Smooth muscle cell (in vitro differentiated cells): ENCODE data around the gene LILRB2. TPM values are rescaled to one million over a fixed set of nuclear protein-coding genes. Genes with fewer than 3 reads are reported as not detected.
"Not testable (repeated sequence)": the region's sequence is repeated elsewhere in the genome, so short reads cannot be mapped to it uniquely, and the experiment has no call there.

Experiments
- DNase-seq: peaks from one replicate; lab custom pipeline; 2025; ENCODE audit not compliant: unreplicated experiment; lab: John Stamatoyannopoulos, UW
- H2AFZ ChIP-seq: fragments of 200-600 bp; sonication (generic); 2 replicates; pipeline ENCODE4 v1.6.0; 2016; ENCODE audit warnings: antibody characterized with exemption, low read depth, mild to moderate bottlenecking
- H3F3A ChIP-seq: fragments of 200-600 bp; sonication (generic); 2 replicates; pipeline ENCODE4 v1.6.0; 2017; ENCODE audit warnings: antibody characterized with exemption, low read depth
- H3K27ac ChIP-seq: fragments of 200-600 bp; sonication (generic); 2 replicates; pipeline ENCODE4 v1.5.1; 2016; ENCODE audit warnings: low read depth, mild to moderate bottlenecking
- H3K27me3 ChIP-seq: fragments of 200-600 bp; sonication (generic); 2 replicates; pipeline ENCODE4 v1.6.1; 2016; ENCODE audit warnings: low read depth, mild to moderate bottlenecking
- H3K36me3 ChIP-seq: fragments of 200-600 bp; sonication (generic); 2 replicates; pipeline ENCODE4 v1.5.1; 2016; ENCODE audit warnings: low read depth
- H3K4me1 ChIP-seq: fragments of 200-600 bp; sonication (generic); 2 replicates; pipeline ENCODE4 v1.5.1; 2016; ENCODE audit warnings: low read depth
- H3K4me2 ChIP-seq: fragments of 200-600 bp; sonication (generic); 2 replicates; pipeline ENCODE4 v1.6.0; 2016; ENCODE audit warnings: mild to moderate bottlenecking
- H3K4me3 ChIP-seq: fragments of 200-600 bp; sonication (generic); 2 replicates; pipeline ENCODE4 v1.5.1; 2016; ENCODE audit warnings: mild to moderate bottlenecking
- H3K79me2 ChIP-seq: fragments of 200-600 bp; sonication (generic); 2 replicates; pipeline ENCODE4 v1.6.0; 2016; ENCODE audit warnings: low read depth, mild to moderate bottlenecking
- H3K9ac ChIP-seq: fragments of 200-600 bp; sonication (generic); 2 replicates; pipeline ENCODE4 v1.6.0; 2016; ENCODE audit warnings: low read depth
- H3K9me3 ChIP-seq: fragments of 200-600 bp; sonication (generic); replicated peaks from 2 replicates; pipeline ENCODE4 v1.5.1; 2016; ENCODE audit warnings: low read depth
- H4K20me1 ChIP-seq: fragments of 200-600 bp; sonication (generic); 2 replicates; pipeline ENCODE4 v1.6.0; 2016; ENCODE audit warnings: low read depth
- CTCF ChIP-seq: fragments of 200-600 bp; sonication (generic); IDR thresholded peaks from 2 replicates; pipeline ENCODE4 v1.5.1; 2017; ENCODE audit warnings: borderline replicate concordance, mild to moderate bottlenecking, antibody characterized with exemption; ENCODE audit not compliant: insufficient read depth, poor library complexity, severe bottlenecking
- WGBS: methylation state at CpG from one replicate; pipeline ENCODE4 v1.1.7; 2016; ENCODE audit warnings: low lambda C conversion rate; 5-methylcytosine and 5-hydroxymethylcytosine counted together
- polyA plus RNA-seq: library from polyadenylated mRNA; unstranded; fragments of >200 nt; fragmentation: Nextera tagmentation; extraction: Ambion mirVana; gene quantifications from 2 replicates; pipeline ENCODE4 v1.2.1, GENCODE V29; 2016
- total RNA-seq: library from RNA; depleted of rRNA; stranded (reverse); fragments of >200 nt; gene quantifications from 2 replicates; pipeline ENCODE4 v1.2.3, GENCODE V29; 2014

Gene LILRB2
- total and polyA plus RNA-seq, 2 experiments from 2014 or later: not detected

GRCh38 chr19:54297759-54298305 is 16.9 kb upstream of the LILRB2 start:
- Histone ChIP-seq H3K27ac (no peak overlapping the region), H3K27me3 (peaks cover 10% of the 10 kb centered on the region), H3K79me2 (no peaks in the 10 kb centered on the region), H3K4me2 (no peak overlapping the region), H2AFZ (no peak overlapping the region), H3K9me3 (no peaks in the 10 kb centered on the region), H3K4me3 (no peak overlapping the region), H3K36me3 (no peaks in the 10 kb centered on the region), H3K9ac (no peak overlapping the region), H3K4me1 (no peaks in the 10 kb centered on the region), H4K20me1 (no peaks in the 10 kb centered on the region), H3F3A (no peaks in the 10 kb centered on the region)
- no peak for TF ChIP-seq CTCF
- 55% methylated on average over 7 of the region's 7 CpGs for WGBS
- DNase-seq: no peak

- Histone ChIP-seq H2AFZ (no peak overlapping the region), H3F3A (no peaks in the 10 kb centered on the region), H3K27ac (no peak overlapping the region), H4K20me1 (no peaks in the 10 kb centered on the region), H3K4me3 (no peak overlapping the region), H3K79me2 (no peaks in the 10 kb centered on the region), H3K36me3 (no peaks in the 10 kb centered on the region), H3K27me3 (peaks cover 9% of the 10 kb centered on the region), H3K4me2 (no peak overlapping the region), H3K4me1 (no peaks in the 10 kb centered on the region), H3K9me3 (no peaks in the 10 kb centered on the region), H3K9ac (no peak overlapping the region)
- DNase-seq: no peak
- TF ChIP-seq CTCF: no peak
- WGBS: 88% methylated on average over 6 of the region's 6 CpGs
Observed at GRCh38 chr19:54294539-54294938, 13.6 kb upstream of the LILRB2 start.

GRCh38 chr19:54289160-54289559 is 8.2 kb upstream of the LILRB2 start:
- 66% methylated on average over 8 of the region's 8 CpGs for WGBS
- not testable (repeated sequence) for H2AFZ ChIP-seq, H3K27me3 ChIP-seq, H3K9me3 ChIP-seq, H3K27ac ChIP-seq, H3K4me3 ChIP-seq, DNase-seq, H3K4me1 ChIP-seq, H3K4me2 ChIP-seq, H3K36me3 ChIP-seq, H3K9ac ChIP-seq, H3K79me2 ChIP-seq, H4K20me1 ChIP-seq, H3F3A ChIP-seq

GRCh38 chr19:54287456-54287855 is 6.5 kb upstream of the LILRB2 start:
- WGBS: 85% methylated on average over 4 of the region's 4 CpGs
- no peak for DNase-seq
- no peak for TF ChIP-seq CTCF
- Histone ChIP-seq H3K36me3 (no peaks in the 10 kb centered on the region), H3K4me1 (no peaks in the 10 kb centered on the region), H3K9me3 (no peaks in the 10 kb centered on the region), H3K9ac (no peak overlapping the region), H3F3A (no peaks in the 10 kb centered on the region), H3K27me3 (no peaks in the 10 kb centered on the region), H4K20me1 (no peaks in the 10 kb centered on the region), H3K4me2 (no peak overlapping the region), H3K79me2 (no peaks in the 10 kb centered on the region), H3K4me3 (no peak overlapping the region), H2AFZ (no peak overlapping the region), H3K27ac (no peak overlapping the region)

- DNase-seq, H3K4me1 ChIP-seq, H3K4me3 ChIP-seq, H4K20me1 ChIP-seq, H3K79me2 ChIP-seq, H3K4me2 ChIP-seq, H3F3A ChIP-seq, H3K9ac ChIP-seq, H3K36me3 ChIP-seq, H3K27me3 ChIP-seq, H2AFZ ChIP-seq, H3K27ac ChIP-seq, H3K9me3 ChIP-seq: not testable (repeated sequence)
- WGBS: 74% methylated on average over 7 of the region's 10 CpGs
Observed at GRCh38 chr19:54286283-54286682, 5.4 kb upstream of the LILRB2 start.

GRCh38 chr19:54285427-54286056 is 4.6 kb upstream of the LILRB2 start:
- DNase-seq, H3K36me3 ChIP-seq, H3K9me3 ChIP-seq, H3K4me3 ChIP-seq, H3K79me2 ChIP-seq, H2AFZ ChIP-seq, H3K4me1 ChIP-seq, H3K4me2 ChIP-seq, H3F3A ChIP-seq, H3K27me3 ChIP-seq, H3K9ac ChIP-seq, H4K20me1 ChIP-seq, H3K27ac ChIP-seq: not testable (repeated sequence)
- 88% methylated on average over 10 of the region's 12 CpGs for WGBS
